H9 (cell line): ENCODE data around the gene SCUBE1. TPM values are rescaled to one million over a fixed set of nuclear protein-coding genes. Genes with fewer than 3 reads are reported as not detected.

Experiments used
- DNase-seq: peaks from one replicate; pipeline ENCODE4 v3.0.0-alpha.2; 2017
- H2AFZ ChIP-seq: one replicate; pipeline ENCODE4 v1.6.1; 2013; ENCODE audit warnings: mild to moderate bottlenecking, low read length, control low read depth, moderate library complexity
- H2AK5ac ChIP-seq: 2 replicates; pipeline ENCODE4 v1.6.1; 2013; ENCODE audit warnings: low read length, control low read depth, mixed read lengths; ENCODE audit not compliant: insufficient read length
- H2BK120ac ChIP-seq: one replicate; pipeline ENCODE4 v1.6.1; 2013; ENCODE audit warnings: low read depth, mild to moderate bottlenecking, low read length, control low read depth, inconsistent platforms; ENCODE audit not compliant: poor library complexity, severe bottlenecking
- H2BK12ac ChIP-seq: 2 replicates; pipeline ENCODE4 v1.6.1; 2013; ENCODE audit warnings: low read length, control low read depth, mixed read lengths, low read depth; ENCODE audit not compliant: insufficient read length
- H2BK15ac ChIP-seq: 2 replicates; pipeline ENCODE4 v1.6.1; 2013; ENCODE audit warnings: low read depth, low read length, control low read depth
- H2BK20ac ChIP-seq: one replicate; pipeline ENCODE4 v1.6.1; 2013; ENCODE audit warnings: low read depth, mild to moderate bottlenecking, low read length, control low read depth, inconsistent platforms; ENCODE audit not compliant: poor library complexity, severe bottlenecking
- H2BK5ac ChIP-seq: 2 replicates; pipeline ENCODE4 v1.6.1; 2013; ENCODE audit warnings: low read length, control low read depth, mixed read lengths; ENCODE audit not compliant: insufficient read length
- H3K14ac ChIP-seq: 2 replicates; pipeline ENCODE4 v1.6.1; 2013; ENCODE audit warnings: low read length, control low read depth; ENCODE audit not compliant: insufficient read depth
- H3K18ac ChIP-seq: 2 replicates; pipeline ENCODE4 v1.6.1; 2013; ENCODE audit warnings: low read depth, mild to moderate bottlenecking, mixed read lengths, low read length, control low read depth; ENCODE audit not compliant: insufficient read length
- H3K23ac ChIP-seq: 2 replicates; pipeline ENCODE4 v1.6.1; 2013; ENCODE audit warnings: low read length, control low read depth, mixed read lengths, low read depth; ENCODE audit not compliant: insufficient read length
- H3K23me2 ChIP-seq: 2 replicates; pipeline ENCODE4 v1.6.1; 2013; ENCODE audit warnings: low read depth, mild to moderate bottlenecking, mixed read lengths, low read length, control low read depth; ENCODE audit not compliant: insufficient read length, poor library complexity, severe bottlenecking
- H3K27ac ChIP-seq: 2 replicates; pipeline ENCODE4 v1.5.1; 2013; ENCODE audit warnings: low read length, control low read depth, mixed read lengths, low read depth; ENCODE audit not compliant: insufficient read length
- H3K27me3 ChIP-seq: 2 replicates; pipeline ENCODE4 v1.6.1; 2013; ENCODE audit warnings: low read length, control low read depth, inconsistent platforms; ENCODE audit not compliant: insufficient read depth
- H3K4ac ChIP-seq: 2 replicates; pipeline ENCODE4 v1.6.1; 2013; ENCODE audit warnings: low read depth, mild to moderate bottlenecking, control low read depth, inconsistent platforms, low read length, moderate library complexity
- H3K4me1 ChIP-seq: 2 replicates; pipeline ENCODE4 v1.6.1; 2013; ENCODE audit warnings: low read length, control low read depth, inconsistent platforms; ENCODE audit not compliant: insufficient read depth
- H3K4me2 ChIP-seq: 2 replicates; pipeline ENCODE4 v1.6.1; 2013; ENCODE audit warnings: low read length, control low read depth, mixed read lengths; ENCODE audit not compliant: insufficient read length, insufficient read depth
- H3K56ac ChIP-seq: 2 replicates; pipeline ENCODE4 v1.6.1; 2013; ENCODE audit warnings: low read depth, mild to moderate bottlenecking, mixed read lengths, low read length, control low read depth; ENCODE audit not compliant: insufficient read length
- H3K79me1 ChIP-seq: 2 replicates; pipeline ENCODE4 v1.6.1; 2013; ENCODE audit warnings: low read depth, mild to moderate bottlenecking, moderate library complexity, low read length, control low read depth, inconsistent platforms; ENCODE audit not compliant: insufficient read depth, poor library complexity, severe bottlenecking
- H3K79me2 ChIP-seq: 2 replicates; pipeline ENCODE4 v1.6.1; 2013; ENCODE audit warnings: low read length, control low read depth, inconsistent platforms; ENCODE audit not compliant: insufficient read depth
- H3K9ac ChIP-seq: 2 replicates; pipeline ENCODE4 v1.6.1; 2013; ENCODE audit warnings: low read length, control low read depth, mixed read lengths; ENCODE audit not compliant: insufficient read length; ENCODE audit errors: extremely low read depth
- H3K9me3 ChIP-seq: one replicate; pipeline ENCODE4 v1.6.1; 2013; ENCODE audit warnings: low read depth, low read length, inconsistent platforms; ENCODE audit not compliant: control insufficient read depth
- H3T11ph ChIP-seq: one replicate; pipeline ENCODE4 v1.6.1; 2013; ENCODE audit warnings: mild to moderate bottlenecking, low read length, control low read depth, inconsistent platforms
- H4K20me1 ChIP-seq: one replicate; pipeline ENCODE4 v1.6.1; 2013; ENCODE audit not compliant: control insufficient read depth, insufficient read length, insufficient read depth
- H4K5ac ChIP-seq: 2 replicates; pipeline ENCODE4 v1.6.1; 2013; ENCODE audit warnings: low read depth, mild to moderate bottlenecking, mixed read lengths, low read length, control low read depth; ENCODE audit not compliant: insufficient read length
- H4K8ac ChIP-seq: replicated peaks from 2 replicates; pipeline ENCODE4 v1.6.1; 2013; ENCODE audit warnings: low read length, control low read depth, mixed read lengths, low read depth; ENCODE audit not compliant: insufficient read length
- H4K91ac ChIP-seq: 2 replicates; pipeline ENCODE4 v1.6.1; 2013; ENCODE audit warnings: low read depth, mild to moderate bottlenecking, moderate library complexity, mixed read lengths, low read length, control low read depth; ENCODE audit not compliant: insufficient read length
- H3K27ac Mint-ChIP-seq, 3 experiments: 2 replicates in 2 of 3; 3 replicates in 1 of 3; pipeline ENCODE4 v1.8.0; 2020 to 2021; ENCODE audit warnings: mixed read lengths in 3 of 3, mild to moderate bottlenecking in 1 of 3, moderate library complexity in 1 of 3
- H3K27me3 Mint-ChIP-seq: 2 replicates; pipeline ENCODE4 v1.8.0; 2021; ENCODE audit warnings: low read depth, mild to moderate bottlenecking, moderate library complexity, mixed read lengths
- H3K36me3 Mint-ChIP-seq, 3 experiments: 2 replicates in 2 of 3; 3 replicates in 1 of 3; pipeline ENCODE4 v1.8.0; 2020 to 2021; ENCODE audit warnings: low read depth in 3 of 3, mixed read lengths in 3 of 3; ENCODE audit not compliant: insufficient read depth in 1 of 3
- H3K4me1 Mint-ChIP-seq, 2 experiments: 2 replicates each; pipeline ENCODE4 v1.8.0; 2020; ENCODE audit warnings: mixed read lengths in 2 of 2
- H3K4me3 Mint-ChIP-seq, 2 experiments: 2 replicates in 1 of 2; 3 replicates in 1 of 2; pipeline ENCODE4 v1.8.0; 2020 to 2021; ENCODE audit warnings: mild to moderate bottlenecking in 2 of 2, mixed read lengths in 2 of 2, moderate library complexity in 1 of 2
- H3K9me3 Mint-ChIP-seq, 2 experiments: 2 replicates in 1 of 2; 3 replicates in 1 of 2; pipeline ENCODE4 v1.8.0; 2020; ENCODE audit warnings: mild to moderate bottlenecking in 2 of 2, mixed read lengths in 2 of 2, moderate library complexity in 1 of 2
- WGBS: extraction: QIAGEN DNeasy Blood & Tissue Kit; methylation state at CpG from one replicate; pipeline ENCODE4 v1.1.7; 2013; ENCODE audit warnings: missing lambda C conversion rate, low lambda C conversion rate, mixed read lengths; ENCODE audit not compliant: insufficient read length; ENCODE audit errors: extremely low coverage; 5-methylcytosine and 5-hydroxymethylcytosine counted together
- total RNA-seq: library from RNA; stranded (reverse); gene quantifications from 2 replicates; pipeline ENCODE4 v1.2.1, GENCODE V29; 2021
- TF ChIP-seq, protein P1 (sequence below): fragments of 200-600 bp; sonication (generic); conservative IDR thresholded peaks from 3 replicates; pipeline ENCODE4 v1.8.0; 2021; ENCODE audit warnings: antibody characterized with exemption, mild to moderate bottlenecking

Gene SCUBE1
- total RNA-seq, 1 experiment from 2014 or later, result 1.2 TPM

- H3K56ac ChIP-seq, result no peak overlapping the region
- no peaks in the 10 kb centered on the region for H3K79me2 ChIP-seq
- no peak overlapping the region for H2AFZ ChIP-seq
- no peak overlapping the region for H2AK5ac ChIP-seq
- no peaks in the 10 kb centered on the region for H3K23me2 ChIP-seq
- H3K4ac ChIP-seq, result no peak overlapping the region
- H3K23ac ChIP-seq, result no peak overlapping the region
- Mint-ChIP-seq H3K27ac (no peak overlapping the region), H3K9me3 (no peaks in the 10 kb centered on the region; a peak in 1 of 5 replicates), H3K4me3 (no peak overlapping the region), H3K4me1 (peaks cover 21 to 36% of the 10 kb centered on the region in 2 experiments), H3K27me3 (peaks cover 20% of the 10 kb centered on the region), H3K36me3 (no peaks in the 10 kb centered on the region; a peak in 1 of 7 replicates)
- H3K18ac ChIP-seq, result no peak overlapping the region
- H3K4me1 ChIP-seq, result no peaks in the 10 kb centered on the region; the same call in 1 of the 2 replicates
- no peak overlapping the region for H3K4me2 ChIP-seq
- H3K79me1 ChIP-seq, result no peaks in the 10 kb centered on the region
- H2BK15ac ChIP-seq, result no peak overlapping the region
- no peak overlapping the region for H3T11ph ChIP-seq
- H2BK120ac ChIP-seq, result no peak overlapping the region
- H3K27me3 ChIP-seq, result no peaks in the 10 kb centered on the region; the same call in 1 of the 2 replicates
- H4K91ac ChIP-seq, result no peak overlapping the region
- H3K14ac ChIP-seq, result no peak overlapping the region
- no peak overlapping the region for H2BK12ac ChIP-seq
- no peak overlapping the region for H4K5ac ChIP-seq
- DNase-seq, result no peak
- no peak overlapping the region for H2BK20ac ChIP-seq
- TF ChIP-seq, protein P1, sequence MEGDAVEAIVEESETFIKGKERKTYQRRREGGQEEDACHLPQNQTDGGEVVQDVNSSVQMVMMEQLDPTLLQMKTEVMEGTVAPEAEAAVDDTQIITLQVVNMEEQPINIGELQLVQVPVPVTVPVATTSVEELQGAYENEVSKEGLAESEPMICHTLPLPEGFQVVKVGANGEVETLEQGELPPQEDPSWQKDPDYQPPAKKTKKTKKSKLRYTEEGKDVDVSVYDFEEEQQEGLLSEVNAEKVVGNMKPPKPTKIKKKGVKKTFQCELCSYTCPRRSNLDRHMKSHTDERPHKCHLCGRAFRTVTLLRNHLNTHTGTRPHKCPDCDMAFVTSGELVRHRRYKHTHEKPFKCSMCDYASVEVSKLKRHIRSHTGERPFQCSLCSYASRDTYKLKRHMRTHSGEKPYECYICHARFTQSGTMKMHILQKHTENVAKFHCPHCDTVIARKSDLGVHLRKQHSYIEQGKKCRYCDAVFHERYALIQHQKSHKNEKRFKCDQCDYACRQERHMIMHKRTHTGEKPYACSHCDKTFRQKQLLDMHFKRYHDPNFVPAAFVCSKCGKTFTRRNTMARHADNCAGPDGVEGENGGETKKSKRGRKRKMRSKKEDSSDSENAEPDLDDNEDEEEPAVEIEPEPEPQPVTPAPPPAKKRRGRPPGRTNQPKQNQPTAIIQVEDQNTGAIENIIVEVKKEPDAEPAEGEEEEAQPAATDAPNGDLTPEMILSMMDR, result no peak
- no peak overlapping the region for H4K8ac ChIP-seq
- no CpG with 5 or more reads among the region's 22 CpGs for whole genome bisulfite sequencing
- no peak overlapping the region for H2BK5ac ChIP-seq
- H3K27ac ChIP-seq, result no peak overlapping the region
- no peaks in the 10 kb centered on the region for H4K20me1 ChIP-seq
- H3K9ac ChIP-seq, result no peak overlapping the region
- no peaks in the 10 kb centered on the region for H3K9me3 ChIP-seq
Observed at GRCh38 chr22:43220625-43221380, 122.4 kb downstream of the SCUBE1 start.
